GM12872 (cell line): Measurements from ENCODE around the gene CATSPERD.

Source experiments
- CTCF ChIP-seq: IDR thresholded peaks from 3 replicates; pipeline ENCODE4 v1.5.1; 2011; ENCODE audit warnings: low read depth, mild to moderate bottlenecking, low read length, moderate library complexity; ENCODE audit not compliant: insufficient read depth

CATSPERD gene

GRCh38 chr19:5788422-5788821, 68.0 kb downstream of the CATSPERD start:
- no peak for TF ChIP-seq CTCF

GRCh38 chr19:5789351-5789761, 68.9 kb downstream of the CATSPERD start:
- TF ChIP-seq CTCF, result no peak

- no peak for TF ChIP-seq CTCF
These were observed 69.6 kb downstream of the CATSPERD start for GRCh38 chr19:5789886-5790558.

- TF ChIP-seq CTCF, result no peak
These were observed 70.4 kb downstream of the CATSPERD start, which contains the start of gene DUS3L for GRCh38 chr19:5790559-5791520. DUS3L (minus strand) TSS chr19:5791163; CDS start chr19:5791141, 22 bp downstream.

- TF ChIP-seq CTCF, result no peak
These were observed 71.8 kb downstream of the CATSPERD start for GRCh38 chr19:5792224-5792623.

GRCh38 chr19:5793188-5793587, 72.8 kb downstream of the CATSPERD start:
- TF ChIP-seq CTCF, result no peak

- TF ChIP-seq CTCF, result no peak
These were observed 75.0 kb downstream of the CATSPERD start for GRCh38 chr19:5795382-5795919.
